Activated CD8-positive, alpha-beta T cell treated with anti-CD3 and anti-CD28 coated beads for 36 hours (primary cell): Measurements from ENCODE around the gene SFMBT1. TPM values are rescaled to one million over a fixed set of nuclear protein-coding genes. Genes with fewer than 3 reads are reported as not detected.
"Not testable (repeated sequence)": the region's sequence is repeated elsewhere in the genome, so short reads cannot be mapped to it uniquely, and the experiment has no call there.

Experiments used
- ATAC-seq: fragments of 200-7000 bp; cut with Tn5 transposase; one replicate; pipeline ENCODE4 v1.10.0; 2021; ENCODE audit warnings: mild to moderate bottlenecking, moderate library complexity
- CTCF ChIA-PET: fragments of 350-600 bp; sonication (Branson Sonifier 250); formaldehyde crosslinking; loops from one replicate; lab custom pipeline; 2021; ENCODE audit warnings: antibody characterized with exemption; lab: Charles Lee
- POLR2A ChIA-PET: fragments of 350-600 bp; sonication (Branson Sonifier 250); formaldehyde crosslinking; loops from one replicate; lab custom pipeline; 2021; ENCODE audit warnings: antibody characterized with exemption; lab: Charles Lee
- DNase-seq: peaks from one replicate; pipeline ENCODE4 v3.0.0-alpha.2; 2020
- H3K27ac Mint-ChIP-seq: one replicate; pipeline ENCODE4 v1.8.0; 2021; ENCODE audit warnings: mild to moderate bottlenecking, mixed read lengths
- H3K27me3 Mint-ChIP-seq: one replicate; pipeline ENCODE4 v1.8.0; 2021; ENCODE audit warnings: mixed read lengths
- H3K36me3 Mint-ChIP-seq: one replicate; pipeline ENCODE4 v1.8.0; 2021; ENCODE audit warnings: low read depth, mixed read lengths
- H3K4me1 Mint-ChIP-seq: one replicate; pipeline ENCODE4 v1.8.0; 2021; ENCODE audit warnings: low read depth, mixed read lengths
- H3K4me3 Mint-ChIP-seq: one replicate; pipeline ENCODE4 v1.8.0; 2021; ENCODE audit warnings: mild to moderate bottlenecking, moderate library complexity, mixed read lengths
- H3K9me3 Mint-ChIP-seq: one replicate; pipeline ENCODE4 v1.8.0; 2021; ENCODE audit warnings: mixed read lengths
- CTCF ChIP-seq: fragments of 200-600 bp; IDR thresholded peaks from one replicate; pipeline ENCODE4 v1.8.0; 2022; ENCODE audit warnings: antibody characterized with exemption, mild to moderate bottlenecking
- intact Hi-C: fragments of 100-400 bp; cut with micrococcal nuclease; formaldehyde crosslinking; loops from one replicate; pipeline ENCODE4 v1.10.0; 2022
- total RNA-seq, 2 experiments: library from RNA; stranded (reverse); gene quantifications; one replicate each; pipeline ENCODE4 v1.2.3, GENCODE V29; 2021

Gene SFMBT1
- total RNA-seq, 2 experiments from 2014 or later: 17.8 to 20.1 TPM

- no peak for ATAC-seq
- no peak overlapping the region for H3K4me3 Mint-ChIP-seq
- H3K9me3 Mint-ChIP-seq: no peaks in the 10 kb centered on the region
- H3K36me3 Mint-ChIP-seq: peaks cover 2% of the 10 kb centered on the region
- intact Hi-C loops: no loop called here
- ChIA-PET POLR2A (interaction anchor here (1.1 kb wide), 1 partner anchor 9 kb away, joined by 4 read pairs; no protein-coding TSS in a partner anchor), CTCF (interaction anchor here (0.7 to 2.4 kb wide), 7 partner anchors 10 to 143 kb away, joined by 3 to 8 read pairs (median 3); no protein-coding TSS in a partner anchor)
- no peaks in the 10 kb centered on the region for H3K27me3 Mint-ChIP-seq
- H3K4me1 Mint-ChIP-seq: peaks cover 52% of the 10 kb centered on the region
- DNase-seq: no peak
- no peak for TF ChIP-seq CTCF
- H3K27ac Mint-ChIP-seq: no peak overlapping the region
These were observed 9.9 kb downstream of the SFMBT1 start for GRCh38 chr3:53035825-53036619.

- ATAC-seq, intact Hi-C loops, H3K9me3 Mint-ChIP-seq, H3K27ac Mint-ChIP-seq, H3K27me3 Mint-ChIP-seq, POLR2A ChIA-PET, DNase-seq, H3K4me3 Mint-ChIP-seq, H3K36me3 Mint-ChIP-seq: not testable (repeated sequence)
- CTCF ChIA-PET: interaction anchor here (0.7 to 2.4 kb wide), 4 partner anchors 9 to 97 kb away, joined by 3 to 8 read pairs (median 3); no protein-coding TSS in a partner anchor
- H3K4me1 Mint-ChIP-seq: peaks cover 51% of the 10 kb centered on the region
These were observed 10.9 kb downstream of the SFMBT1 start for GRCh38 chr3:53035018-53035417.

- ATAC-seq, H3K4me3 Mint-ChIP-seq, intact Hi-C loops, POLR2A ChIA-PET, DNase-seq, H3K27ac Mint-ChIP-seq, H3K36me3 Mint-ChIP-seq, H3K9me3 Mint-ChIP-seq, H3K27me3 Mint-ChIP-seq: not testable (repeated sequence)
- peaks cover 50% of the 10 kb centered on the region for H3K4me1 Mint-ChIP-seq
- CTCF ChIA-PET: interaction anchor here (1.0 to 1.6 kb wide), 3 partner anchors 13 to 80 kb away, joined by 3 read pairs; no protein-coding TSS in a partner anchor
These were observed 11.5 kb downstream of the SFMBT1 start for GRCh38 chr3:53034411-53034810.

DNA sequence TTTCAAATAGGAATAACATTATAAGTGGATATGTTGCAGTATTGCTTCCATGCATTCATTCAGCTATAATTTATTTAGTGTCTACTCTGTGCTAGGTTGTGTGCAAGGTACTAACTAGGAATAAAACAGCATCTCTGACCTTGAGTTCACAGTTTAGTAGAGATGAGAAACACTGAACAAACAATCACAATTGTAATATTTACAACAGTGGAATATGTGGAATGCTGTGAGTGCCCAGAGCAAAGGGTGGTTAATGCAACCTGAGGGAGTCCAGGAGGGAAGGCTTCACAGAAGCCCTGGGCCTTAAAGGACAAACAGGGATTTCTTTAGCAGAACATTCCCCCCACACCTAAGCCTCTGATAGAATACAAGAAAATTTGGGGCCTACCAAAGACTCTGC lies 13.3 kb downstream of the SFMBT1 start:
- no peaks in the 10 kb centered on the region for H3K27me3 Mint-ChIP-seq
- DNase-seq (no peak), ATAC-seq (no peak)
- no peak overlapping the region for H3K4me3 Mint-ChIP-seq
- CTCF ChIA-PET: interaction anchor here (0.7 to 1.5 kb wide), 2 partner anchors 10 to 11 kb away, joined by 3 to 4 read pairs; no protein-coding TSS in a partner anchor
- POLR2A ChIA-PET: interaction anchor here (1.0 kb wide), 2 partner anchors 9 to 13 kb away, joined by 3 read pairs; partner anchors contain the start of gene SFMBT1
- no peak for TF ChIP-seq CTCF
- no peaks in the 10 kb centered on the region for H3K36me3 Mint-ChIP-seq
- no peak overlapping the region for H3K27ac Mint-ChIP-seq
- H3K9me3 Mint-ChIP-seq: no peaks in the 10 kb centered on the region
- H3K4me1 Mint-ChIP-seq: peaks cover 43% of the 10 kb centered on the region
- intact Hi-C loops: no loop called here

- intact Hi-C loops: no loop called here
- ChIA-PET POLR2A (interaction anchor here (0.6 to 1.2 kb wide), 3 partner anchors 9 to 47 kb away, joined by 3 to 4 read pairs (median 3); no protein-coding TSS in a partner anchor), CTCF (interaction anchor here (1.5 kb wide), 1 partner anchor 8 kb away, joined by 4 read pairs; no protein-coding TSS in a partner anchor)
- no peak for TF ChIP-seq CTCF
- peaks cover 42% of the 10 kb centered on the region for H3K4me1 Mint-ChIP-seq
- DNase-seq (peak; percentile 71), ATAC-seq (peak; percentile 87)
- H3K27me3 Mint-ChIP-seq: no peaks in the 10 kb centered on the region
- H3K9me3 Mint-ChIP-seq: no peaks in the 10 kb centered on the region
- peak overlapping the region; percentile 16 for H3K27ac Mint-ChIP-seq
- H3K4me3 Mint-ChIP-seq: no peak overlapping the region
- no peaks in the 10 kb centered on the region for H3K36me3 Mint-ChIP-seq
These were observed 15.0 kb downstream of the SFMBT1 start for GRCh38 chr3:53030619-53031449.
